Mucosa of stomach (tissue), 1 donor: Measurements from ENCODE around the gene SMC3.
A peak's percentile ranks its signal among the peaks of the same experiment; 100 is the strongest.

Experiments
- H3K27me3 ChIP-seq: one replicate; pipeline ENCODE4 v1.7.0; 2013; ENCODE audit warnings: mild to moderate bottlenecking, low read length; ENCODE audit not compliant: control insufficient read depth, insufficient read depth
- H3K36me3 ChIP-seq: one replicate; pipeline ENCODE4 v1.7.0; 2013; ENCODE audit warnings: low read length; ENCODE audit not compliant: control insufficient read depth, insufficient read depth
- H3K4me1 ChIP-seq: one replicate; pipeline ENCODE4 v1.7.0; 2013; ENCODE audit warnings: mild to moderate bottlenecking, low read length; ENCODE audit not compliant: control insufficient read depth, insufficient read depth
- H3K4me3 ChIP-seq: one replicate; pipeline ENCODE4 v1.7.0; 2013; ENCODE audit warnings: low read length
- H3K9ac ChIP-seq: one replicate; pipeline ENCODE4 v1.7.0; 2013; ENCODE audit warnings: mild to moderate bottlenecking, low read length, moderate library complexity
- H3K9me3 ChIP-seq: one replicate; pipeline ENCODE4 v1.7.0; 2013; ENCODE audit warnings: mild to moderate bottlenecking, low read length, moderate library complexity; ENCODE audit not compliant: control insufficient read depth
- donor health status: Pancreatic carcinoma.

Gene SMC3

DNA sequence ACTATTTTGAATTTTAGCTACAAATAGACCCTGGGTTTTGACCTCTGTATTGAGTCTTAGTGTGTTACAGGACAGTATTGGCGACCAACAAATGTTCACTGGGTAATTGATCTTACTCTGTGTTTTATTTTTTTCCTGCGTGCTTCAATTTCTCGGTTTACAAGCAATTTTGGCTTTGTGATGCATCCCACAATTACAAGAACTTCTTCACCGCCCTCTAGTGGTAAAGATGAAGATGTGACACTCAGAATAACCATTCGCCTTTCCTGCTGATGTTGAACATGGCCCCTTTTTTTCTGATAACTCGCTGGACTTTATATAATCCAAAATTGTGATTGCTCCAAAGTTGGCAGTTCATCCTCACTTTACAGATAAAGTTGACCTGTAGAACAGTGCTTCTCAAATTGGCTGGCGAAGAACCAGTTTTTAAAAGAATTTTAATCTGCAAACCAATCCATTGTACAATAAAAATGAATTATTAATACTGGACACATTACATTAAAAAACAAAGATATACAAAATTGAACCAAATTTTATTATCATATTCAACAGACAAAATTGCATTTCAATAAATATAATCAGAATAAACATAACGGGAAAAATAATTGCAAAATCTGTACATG, 20.2 kb upstream of the SMC3 start:
- H3K36me3 ChIP-seq: no peaks in the 10 kb centered on the region
- no peak overlapping the region for H3K9ac ChIP-seq
- H3K9me3 ChIP-seq: no peaks in the 10 kb centered on the region
- H3K4me1 ChIP-seq: no peaks in the 10 kb centered on the region
- H3K4me3 ChIP-seq: no peak overlapping the region
- H3K27me3 ChIP-seq: peaks cover 39% of the 10 kb centered on the region

DNA sequence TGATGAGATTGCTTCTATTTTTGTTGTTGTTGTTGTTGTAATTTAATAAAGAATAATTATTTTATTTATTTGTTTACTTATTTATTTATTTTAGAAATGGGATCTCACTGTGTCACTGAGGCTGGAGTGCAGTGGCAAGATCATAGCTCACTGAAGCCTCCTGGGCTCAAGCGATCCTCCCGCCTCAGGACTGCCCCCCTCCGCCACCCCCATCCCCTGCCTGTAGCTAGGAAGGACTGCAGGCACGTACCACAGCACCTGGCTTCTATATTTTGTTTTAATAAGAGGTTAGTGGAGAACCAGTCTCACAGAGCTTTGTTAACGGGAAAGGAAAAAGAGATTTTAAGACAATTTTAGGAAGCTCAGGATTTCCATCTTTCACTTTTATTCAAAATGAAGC, 19.5 kb upstream of the SMC3 start:
- Histone ChIP-seq H3K36me3 (no peaks in the 10 kb centered on the region), H3K9ac (no peak overlapping the region), H3K27me3 (peaks cover 42% of the 10 kb centered on the region), H3K4me1 (no peaks in the 10 kb centered on the region), H3K9me3 (no peaks in the 10 kb centered on the region), H3K4me3 (no peak overlapping the region)

DNA sequence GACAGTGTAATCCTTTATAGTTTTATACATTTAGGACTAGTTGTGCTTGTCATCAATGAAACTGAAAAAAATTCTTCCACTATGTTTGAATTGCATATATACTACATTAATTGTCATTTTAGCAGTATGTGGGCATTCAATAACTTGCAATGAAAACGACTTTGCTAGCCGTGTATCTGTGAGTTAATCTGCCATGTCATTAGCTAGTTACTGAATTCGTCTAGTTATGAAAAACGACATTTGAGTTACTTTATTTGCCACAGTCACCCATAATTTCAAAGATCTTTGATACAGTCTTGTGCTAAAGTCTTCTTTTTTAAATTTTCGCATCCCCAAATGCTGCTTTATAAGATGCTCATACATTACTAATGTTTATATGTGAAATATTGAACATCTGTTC, 18.3 kb upstream of the SMC3 start:
- H3K27me3 ChIP-seq: peaks cover 36% of the 10 kb centered on the region
- H3K36me3 ChIP-seq: no peaks in the 10 kb centered on the region

GRCh38 chr10:110553905-110554304, 13.6 kb upstream of the SMC3 start:
- no peak overlapping the region for H3K9ac ChIP-seq
- no peak overlapping the region for H3K4me3 ChIP-seq
- peaks cover 36% of the 10 kb centered on the region for H3K27me3 ChIP-seq
- H3K36me3 ChIP-seq: no peaks in the 10 kb centered on the region
- H3K9me3 ChIP-seq: no peaks in the 10 kb centered on the region
- H3K4me1 ChIP-seq: no peaks in the 10 kb centered on the region

More for the DNA sequence above, 18.3 kb upstream of the SMC3 start:
- Histone ChIP-seq H3K4me1 (no peaks in the 10 kb centered on the region), H3K9me3 (no peaks in the 10 kb centered on the region), H3K9ac (no peak overlapping the region), H3K4me3 (no peak overlapping the region)

- Histone ChIP-seq H3K4me3 (no peak overlapping the region), H3K4me1 (no peaks in the 10 kb centered on the region), H3K9ac (no peak overlapping the region), H3K36me3 (no peaks in the 10 kb centered on the region), H3K27me3 (peaks cover 31% of the 10 kb centered on the region), H3K9me3 (no peaks in the 10 kb centered on the region)
Observed at GRCh38 chr10:110556296-110556695, 11.2 kb upstream of the SMC3 start.

DNA sequence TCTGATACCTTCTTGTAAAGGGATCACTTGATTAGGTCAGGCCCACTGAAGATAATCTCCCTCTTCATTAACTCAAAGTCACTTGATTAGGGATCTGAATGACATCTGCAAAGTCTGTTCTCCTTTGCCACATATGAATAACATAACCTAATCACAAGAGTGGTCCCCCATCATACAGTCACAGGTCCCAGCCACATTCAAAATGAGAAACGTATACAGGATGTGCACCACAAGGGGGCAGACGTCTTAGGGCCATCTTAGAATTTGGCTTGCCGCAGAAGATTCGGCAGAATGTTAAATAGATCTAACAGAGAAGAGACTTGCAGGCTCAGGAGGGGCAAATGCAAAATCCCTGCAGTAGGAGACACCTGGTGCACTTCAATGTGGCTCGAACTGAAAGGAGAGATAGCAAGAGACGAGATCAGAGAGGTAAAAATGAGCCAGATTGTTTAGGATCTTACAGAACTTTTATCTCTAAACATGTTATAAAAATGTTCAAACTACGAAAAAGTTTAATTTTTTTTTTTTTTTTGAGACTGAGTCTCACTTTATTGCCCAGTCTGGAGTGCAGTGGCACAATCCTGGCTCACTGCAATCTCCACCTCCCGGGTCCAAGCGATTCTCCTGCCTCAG, 10.4 kb upstream of the SMC3 start:
- Histone ChIP-seq H3K36me3 (no peaks in the 10 kb centered on the region), H3K9me3 (no peaks in the 10 kb centered on the region), H3K4me1 (no peaks in the 10 kb centered on the region), H3K27me3 (peaks cover 23% of the 10 kb centered on the region), H3K4me3 (no peak overlapping the region), H3K9ac (no peak overlapping the region)

DNA sequence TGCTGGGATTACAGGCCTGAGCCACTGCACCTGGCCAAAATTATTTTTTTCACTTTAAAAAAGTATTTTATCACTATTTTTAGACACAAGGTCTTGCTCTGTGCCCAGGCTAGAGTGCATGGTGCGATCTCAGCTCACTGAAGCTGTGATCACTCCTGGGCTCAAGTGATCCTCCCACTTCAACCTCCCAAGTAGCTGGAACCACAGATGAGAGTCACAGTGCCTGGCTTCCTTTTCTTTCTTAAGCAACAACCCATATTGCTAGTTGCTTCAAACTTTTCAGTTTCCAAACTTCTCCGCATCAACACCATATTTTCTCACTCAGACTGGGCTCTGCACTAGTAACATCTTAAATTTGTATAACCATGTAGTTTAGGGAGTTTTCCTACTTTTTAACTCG, 9.5 kb upstream of the SMC3 start:
- Histone ChIP-seq H3K27me3 (peaks cover 23% of the 10 kb centered on the region), H3K9me3 (no peaks in the 10 kb centered on the region), H3K4me1 (no peaks in the 10 kb centered on the region), H3K36me3 (no peaks in the 10 kb centered on the region), H3K4me3 (no peak overlapping the region), H3K9ac (no peak overlapping the region)

DNA sequence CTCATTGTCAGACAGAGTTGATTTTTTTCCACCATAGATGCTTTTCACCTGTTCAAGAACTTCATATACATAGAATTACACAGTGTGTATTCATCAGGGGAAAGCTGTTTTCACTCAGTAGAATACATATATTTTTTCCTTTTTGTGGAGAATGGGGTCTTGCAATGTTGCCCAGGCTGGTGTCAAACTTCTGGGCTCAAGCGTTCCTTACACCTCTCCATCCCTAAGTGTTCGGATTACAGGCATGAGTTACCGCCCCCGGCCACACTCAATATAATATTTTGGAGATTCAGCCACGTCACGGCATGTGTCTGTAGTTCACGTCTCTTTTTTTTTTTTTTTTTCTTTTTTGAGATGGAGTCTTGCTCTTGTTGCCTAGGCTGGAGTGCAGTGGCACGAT, 7.5 kb upstream of the SMC3 start:
- no peaks in the 10 kb centered on the region for H3K4me1 ChIP-seq
- H3K36me3 ChIP-seq: no peaks in the 10 kb centered on the region

GRCh38 chr10:110561292-110561691, 6.2 kb upstream of the SMC3 start:
- Histone ChIP-seq H3K27me3 (peaks cover 28% of the 10 kb centered on the region), H3K4me1 (no peaks in the 10 kb centered on the region), H3K9me3 (no peaks in the 10 kb centered on the region), H3K9ac (no peak overlapping the region), H3K36me3 (no peaks in the 10 kb centered on the region), H3K4me3 (no peak overlapping the region)

More for the DNA sequence above, 7.5 kb upstream of the SMC3 start:
- Histone ChIP-seq H3K4me3 (no peak overlapping the region), H3K9ac (no peak overlapping the region), H3K9me3 (no peaks in the 10 kb centered on the region), H3K27me3 (peaks cover 28% of the 10 kb centered on the region)

GRCh38 chr10:110562348-110562747, 5.1 kb upstream of the SMC3 start:
- no peaks in the 10 kb centered on the region for H3K36me3 ChIP-seq
- H3K9me3 ChIP-seq: no peaks in the 10 kb centered on the region
- no peak overlapping the region for H3K9ac ChIP-seq
- no peaks in the 10 kb centered on the region for H3K4me1 ChIP-seq
- peaks cover 22% of the 10 kb centered on the region for H3K27me3 ChIP-seq
- H3K4me3 ChIP-seq: no peak overlapping the region

GRCh38 chr10:110563132-110563531, 4.4 kb upstream of the SMC3 start:
- Histone ChIP-seq H3K4me1 (no peaks in the 10 kb centered on the region), H3K9ac (no peak overlapping the region), H3K9me3 (no peaks in the 10 kb centered on the region), H3K36me3 (no peaks in the 10 kb centered on the region), H3K4me3 (no peak overlapping the region), H3K27me3 (peaks cover 22% of the 10 kb centered on the region)

GRCh38 chr10:110566472-110567200, 859 bp upstream of the SMC3 start:
- Histone ChIP-seq H3K4me3 (peak overlapping the region; percentile 86), H3K27me3 (peaks cover 18% of the 10 kb centered on the region), H3K9me3 (no peaks in the 10 kb centered on the region), H3K4me1 (no peaks in the 10 kb centered on the region), H3K36me3 (no peaks in the 10 kb centered on the region), H3K9ac (peak overlapping the region; percentile 90)
